Skeletal muscle tissue (tissue), 5 donors: ENCODE data around the gene TRAPPC11. TPM values are rescaled to one million over a fixed set of nuclear protein-coding genes. Genes with fewer than 3 reads are reported as not detected.

Experiments used
- H3K27ac ChIP-seq: one replicate; pipeline ENCODE4 v1.7.0; 2013; ENCODE audit warnings: mild to moderate bottlenecking, low read depth, low read length, inconsistent platforms
- H3K27me3 ChIP-seq, 3 donors: one replicate each; pipeline ENCODE4 v1.7.0; 2013; ENCODE audit warnings: low read length in 3 of 3; ENCODE audit not compliant: control insufficient read depth in 3 of 3, insufficient read depth in 3 of 3
- H3K36me3 ChIP-seq, 3 donors: one replicate each; pipeline ENCODE4 v1.7.0; 2013; ENCODE audit warnings: low read length in 3 of 3; ENCODE audit not compliant: control insufficient read depth in 3 of 3, insufficient read depth in 3 of 3
- H3K4me1 ChIP-seq, 3 donors: one replicate each; pipeline ENCODE4 v1.7.0; 2013; ENCODE audit warnings: low read length in 3 of 3, mild to moderate bottlenecking in 3 of 3; ENCODE audit not compliant: control insufficient read depth in 3 of 3, insufficient read depth in 3 of 3
- H3K4me3 ChIP-seq, 3 donors: one replicate each; pipeline ENCODE4 v1.7.0; 2013; ENCODE audit warnings: low read length in 3 of 3
- H3K9ac ChIP-seq, 3 donors: one replicate each; pipeline ENCODE4 v1.7.0; 2013; ENCODE audit warnings: low read length in 3 of 3, mild to moderate bottlenecking in 3 of 3, moderate library complexity in 2 of 3, low read depth in 1 of 3
- H3K9me3 ChIP-seq, 3 donors: one replicate each; pipeline ENCODE4 v1.7.0; 2013; ENCODE audit warnings: low read length in 3 of 3; ENCODE audit not compliant: control insufficient read depth in 3 of 3
- small RNA-seq: library from RNA; depleted of rRNA; stranded (forward); fragments of <200 nt; gene quantifications from one replicate; pipeline ENCODE3, GENCODE V24; 2014
- total RNA-seq: library from RNA; depleted of rRNA; stranded (reverse); fragments of >200 nt; gene quantifications from one replicate; pipeline ENCODE4 v1.2.3, GENCODE V29; 2014
- donor health status: Osteomylitis.

The TRAPPC11 gene
- total RNA-seq, 1 donor from 2014 or later = 41.8 TPM

- H3K4me3 ChIP-seq = peak overlapping the region in 1 of 3 donors; percentile 4
- no peaks in the 10 kb centered on the region for H3K27me3 ChIP-seq
- H3K4me1 ChIP-seq = peaks cover 4 to 12% (median 10%) of the 10 kb centered on the region in 3 donors
- peak overlapping the region; percentile 55 for H3K27ac ChIP-seq
- no peaks in the 10 kb centered on the region for H3K9me3 ChIP-seq
- peak overlapping the region in 2 of 3 donors; percentile 45 to 78 for H3K9ac ChIP-seq
- H3K36me3 ChIP-seq = no peaks in the 10 kb centered on the region
These were observed 89.0 kb downstream of the TRAPPC11 start for GRCh38 chr4:183747931-183748670.

GRCh38 chr4:183751106-183751505 is 92.0 kb downstream of the TRAPPC11 start:
- Histone ChIP-seq H3K9me3 (no peaks in the 10 kb centered on the region), H3K27me3 (peaks cover 0 to 3% (median 0%) of the 10 kb centered on the region in 3 donors), H3K4me1 (peaks cover 4 to 12% (median 10%) of the 10 kb centered on the region in 3 donors), H3K4me3 (no peak overlapping the region), H3K9ac (no peak overlapping the region), H3K27ac (no peak overlapping the region), H3K36me3 (no peaks in the 10 kb centered on the region)

GRCh38 chr4:183755596-183755995 is 96.5 kb downstream of the TRAPPC11 start:
- Histone ChIP-seq H3K4me3 (no peak overlapping the region), H3K36me3 (no peaks in the 10 kb centered on the region), H3K4me1 (no peaks in the 10 kb centered on the region), H3K27me3 (peaks cover 0 to 3% (median 2%) of the 10 kb centered on the region in 3 donors), H3K9me3 (no peaks in the 10 kb centered on the region), H3K27ac (no peak overlapping the region), H3K9ac (no peak overlapping the region)

- Histone ChIP-seq H3K27me3 (peaks cover 0 to 3% (median 2%) of the 10 kb centered on the region in 3 donors), H3K9ac (no peak overlapping the region), H3K9me3 (no peaks in the 10 kb centered on the region), H3K4me3 (no peak overlapping the region), H3K36me3 (no peaks in the 10 kb centered on the region), H3K27ac (no peak overlapping the region), H3K4me1 (no peaks in the 10 kb centered on the region)
These were observed 98.0 kb downstream of the TRAPPC11 start for GRCh38 chr4:183757060-183757459.

GRCh38 chr4:183758061-183758757 is 99.1 kb downstream of the TRAPPC11 start:
- Histone ChIP-seq H3K4me1 (no peaks in the 10 kb centered on the region), H3K27me3 (peaks cover 0 to 3% (median 2%) of the 10 kb centered on the region in 3 donors), H3K9ac (no peak overlapping the region), H3K4me3 (no peak overlapping the region), H3K27ac (no peak overlapping the region), H3K36me3 (no peaks in the 10 kb centered on the region), H3K9me3 (no peaks in the 10 kb centered on the region)

GRCh38 chr4:183758758-183759447 is 99.8 kb downstream of the TRAPPC11 start:
- Histone ChIP-seq H3K27ac (no peak overlapping the region), H3K4me3 (no peak overlapping the region)

GRCh38 chr4:183760326-183760725 is 101.2 kb downstream of the TRAPPC11 start:
- Histone ChIP-seq H3K9me3 (no peaks in the 10 kb centered on the region), H3K36me3 (no peaks in the 10 kb centered on the region), H3K4me3 (no peak overlapping the region)

More at GRCh38 chr4:183758758-183759447, 99.8 kb downstream of the TRAPPC11 start:
- Histone ChIP-seq H3K36me3 (no peaks in the 10 kb centered on the region), H3K9me3 (no peaks in the 10 kb centered on the region), H3K4me1 (no peaks in the 10 kb centered on the region), H3K27me3 (peaks cover 0 to 3% (median 2%) of the 10 kb centered on the region in 3 donors), H3K9ac (no peak overlapping the region)

More at GRCh38 chr4:183760326-183760725, 101.2 kb downstream of the TRAPPC11 start:
- H3K9ac ChIP-seq = no peak overlapping the region
- no peak overlapping the region for H3K27ac ChIP-seq
- peaks cover 0 to 2% (median 2%) of the 10 kb centered on the region in 3 donors for H3K27me3 ChIP-seq
- H3K4me1 ChIP-seq = peaks cover 0 to 2% (median 0%) of the 10 kb centered on the region in 3 donors

Small RNA genes lying within 50 kb of the gene (small RNA-seq; reads per million reads assigned to genes)
- not detected for gene RNU6-1053P
- not detected for gene RNU6-335P
- not detected for gene RNU6-479P

Other genes starting within 250 kb of the TRAPPC11 start
- gene CDKN2AIP, start 214.7 kb upstream of the TRAPPC11 start, total RNA-seq = 7.3 TPM
- gene ING2, start 154.2 kb upstream of the TRAPPC11 start, total RNA-seq = 5.7 TPM
- gene RWDD4, start 108 bp upstream of the TRAPPC11 start, total RNA-seq = 13.6 TPM
- 9.4 TPM for gene STOX2, start 246.0 kb downstream of the TRAPPC11 start, total RNA-seq